HepG2 (cell line): ENCODE results near the gene KLC4. TPM values are rescaled to one million over a fixed set of nuclear protein-coding genes. Genes with fewer than 3 reads are reported as not detected.

Experiments used
- ATAC-seq: fragments of 200-7000 bp; cut with Tn5 transposase; 3 replicates; pipeline ENCODE4 v1.9.1; 2020; ENCODE audit warnings: mild to moderate bottlenecking, moderate library complexity
- BruUV-seq: library from RNA; stranded (reverse); fragments of 400-500 nt; replicated peaks from 2 replicates; lab custom pipeline; 2021; lab: Mats Ljungman, UMichigan
- CTCF ChIA-PET: fragments of 300-600 bp; formaldehyde crosslinking; extraction: SDS; loops from one replicate; lab custom pipeline; 2021; ENCODE audit warnings: low total read pairs, inconsistent platforms, low intra/inter-chr PET ratio; lab: Yijun Ruan, JAX
- POLR2A ChIA-PET: fragments of 350-600 bp; sonication (Branson Sonifier 250); formaldehyde crosslinking; loops from one replicate; lab custom pipeline; 2020; ENCODE audit warnings: antibody characterized with exemption, inconsistent platforms; lab: Yijun Ruan, JAX
- DNase-seq: peaks from one replicate; pipeline ENCODE4 v3.0.0-alpha.2; 2015; ENCODE audit warnings: low spot score
- FAIRE-seq: peaks from 3 replicates; lab custom pipeline; 2011; peaks lifted over from hg19 to GRCh38; lab: Jason Lieb, UNC
- H2AFZ ChIP-seq: one replicate; pipeline ENCODE4 v1.6.1; 2011; ENCODE audit warnings: low read length, inconsistent platforms
- H3K27ac ChIP-seq: fragments of 300-600 bp; 3 replicates; pipeline ENCODE4 v1.8.0; 2011; ENCODE audit warnings: mixed run types, mild to moderate bottlenecking, mixed read lengths, low read length, inconsistent platforms; ENCODE audit not compliant: insufficient read depth; ENCODE audit errors: extremely low read length
- H3K27me3 ChIP-seq, 2 experiments: fragments of 200-600 bp in 1 of 2; 2 replicates in 1 of 2; 3 replicates in 1 of 2; pipeline versions ENCODE4 v1.6.0 to v1.8.0; 2011; ENCODE audit warnings: low read length in 2 of 2, mild to moderate bottlenecking in 2 of 2, moderate library complexity in 2 of 2, inconsistent platforms in 1 of 2; ENCODE audit not compliant: insufficient read depth in 2 of 2, control insufficient read depth in 1 of 2
- H3K36me3 ChIP-seq, 2 experiments: fragments of 200-600 bp in 1 of 2; replicated peaks in 1 of 2; 2 replicates in 1 of 2; 3 replicates in 1 of 2; pipeline versions ENCODE4 v1.5.1 to v1.8.0; 2011; ENCODE audit warnings: low read length in 2 of 2, inconsistent platforms in 1 of 2; ENCODE audit not compliant: insufficient read depth in 2 of 2, control insufficient read depth in 1 of 2
- H3K4me1 ChIP-seq: 2 replicates; pipeline ENCODE4 v1.5.1; 2012; ENCODE audit warnings: low read length, inconsistent platforms; ENCODE audit not compliant: insufficient read depth
- H3K4me2 ChIP-seq: 2 replicates; pipeline ENCODE4 v1.6.0; 2011; ENCODE audit warnings: low read depth, low read length, inconsistent platforms
- H3K4me3 ChIP-seq, 3 experiments: fragments of 200-600 bp in 1 of 3; sonication (generic), shearing (Covaris generic) in 1 of 3; replicated peaks in 1 of 3; 2 replicates each; pipeline ENCODE4 v1.5.1; 2011 to 2016; ENCODE audit warnings: low read length in 3 of 3, inconsistent platforms in 2 of 3, low read depth in 2 of 3, mild to moderate bottlenecking in 2 of 3, control low read depth in 1 of 3, mixed read lengths in 1 of 3; ENCODE audit not compliant: insufficient read depth in 1 of 3
- H3K79me2 ChIP-seq: one replicate; pipeline ENCODE4 v1.6.1; 2011; ENCODE audit warnings: low read length, inconsistent platforms; ENCODE audit not compliant: insufficient read depth
- H3K9ac ChIP-seq: 2 replicates; pipeline ENCODE4 v1.6.0; 2011; ENCODE audit warnings: mild to moderate bottlenecking, low read depth, low read length, inconsistent platforms; ENCODE audit not compliant: insufficient read depth
- H3K9me3 ChIP-seq: 2 replicates; pipeline ENCODE4 v1.5.1; 2012; ENCODE audit warnings: mild to moderate bottlenecking, low read length
- H4K20me1 ChIP-seq: 2 replicates; pipeline ENCODE4 v1.6.0; 2011; ENCODE audit warnings: inconsistent platforms, mild to moderate bottlenecking, low read length, moderate library complexity; ENCODE audit not compliant: insufficient read depth
- AGO2 ChIP-seq: fragments of 200-400 bp; formaldehyde crosslinking; optimal IDR thresholded peaks from 2 replicates; pipeline ENCODE3; 2017; ENCODE audit warnings: mild to moderate bottlenecking, low read depth, low read length, moderate library complexity
- NR0B2 ChIP-seq: sonication (generic); formaldehyde crosslinking; IDR thresholded peaks from 2 replicates; pipeline ENCODE4 v1.4.0; 2020; ENCODE audit warnings: mild to moderate bottlenecking, missing genetic modification reagents
- POLR2A ChIP-seq, 2 experiments: IDR thresholded peaks; 2 replicates each; pipeline ENCODE4 v1.6.1; 2011; ENCODE audit warnings: low read depth in 2 of 2, low read length in 2 of 2, mild to moderate bottlenecking in 1 of 2, moderate library complexity in 1 of 2; ENCODE audit not compliant: insufficient read depth in 1 of 2
- POLR2AphosphoS2 ChIP-seq: IDR thresholded peaks from 2 replicates; pipeline ENCODE4 v1.6.1; 2011; ENCODE audit warnings: low read depth, low read length, improper control_type of control experiment
- POLR2AphosphoS5 ChIP-seq: IDR thresholded peaks from 2 replicates; pipeline ENCODE4 v1.6.1; 2012; ENCODE audit warnings: low read depth, low read length
- RBFOX2 ChIP-seq: fragments of 200-400 bp; formaldehyde crosslinking; IDR thresholded peaks from 2 replicates; pipeline ENCODE4 v1.6.1; 2017; ENCODE audit warnings: low read depth, mild to moderate bottlenecking, low read length
- ZFY ChIP-seq: sonication (generic); formaldehyde crosslinking; IDR thresholded peaks from 2 replicates; pipeline ENCODE4 v1.4.0; 2020; ENCODE audit warnings: missing genetic modification reagents
- ZNF780A ChIP-seq: sonication (generic); formaldehyde crosslinking; IDR thresholded peaks from 2 replicates; pipeline ENCODE4 v1.8.0; 2022; ENCODE audit warnings: mild to moderate bottlenecking, missing genetic modification reagents, moderate library complexity
- ZNF83 ChIP-seq: sonication (generic); formaldehyde crosslinking; IDR thresholded peaks from 2 replicates; pipeline ENCODE4 v1.4.0; 2020; ENCODE audit warnings: missing genetic modification reagents, mild to moderate bottlenecking, borderline replicate concordance
- ZNF841 ChIP-seq: sonication (generic); formaldehyde crosslinking; IDR thresholded peaks from 2 replicates; pipeline ENCODE4 v1.8.1; 2023; ENCODE audit warnings: missing genetic modification reagents, borderline replicate concordance
- WGBS: methylation state at CpG from one replicate; pipeline ENCODE4 v1.1.6; 2017; ENCODE audit warnings: low lambda C conversion rate; 5-methylcytosine and 5-hydroxymethylcytosine counted together
- in situ Hi-C: cut with HindIII; loops from 2 replicates; pipeline ENCODE4 v1.10.0; 2017; ENCODE audit warnings: low pct_unique_long_range_greater_than_20kb; ENCODE audit not compliant: extremely low pct_ligation_motif_present
- intact Hi-C: fragments of 100-400 bp; cut with micrococcal nuclease; formaldehyde crosslinking; loops from one replicate; pipeline ENCODE4 v1.10.0; 2022; ENCODE audit not compliant: unreplicated experiment
- polyA plus RNA-seq, 8 experiments: library from polyadenylated mRNA; depleted of rRNA in 3 of 8; stranded (reverse) in 7 of 8; unstranded in 1 of 8; fragments of >200 nt; fragmentation: Illumina TruSeq in 4 of 8; extraction: Trizol in 4 of 8; gene quantifications; 2 replicates each; pipeline versions ENCODE4 v1.2.1 to v1.2.3, GENCODE V29; 2011 to 2016; ENCODE audit warnings: low read depth in 4 of 8, missing spikeins in 1 of 8, mixed read lengths in 1 of 8; ENCODE audit not compliant: insufficient read depth in 1 of 8
- total RNA-seq, 5 experiments: library from RNA; depleted of rRNA; stranded (reverse); fragments of >200 nt; fragmentation: Illumina TruSeq; extraction: Trizol; gene quantifications; 2 replicates each; pipeline ENCODE4 v1.2.3, GENCODE V29; 2016; ENCODE audit warnings: low read depth in 1 of 5

Gene KLC4
- total and polyA plus RNA-seq, 2 of the 13 experiments (the other 11 are each of a cell fraction or from before 2014, with no cell fraction given): 45.4 to 70.4 TPM

- DNase-seq (no peak), ATAC-seq (no peak), FAIRE-seq (no peak)
- Histone ChIP-seq H3K4me3 (no peak overlapping the region), H3K9ac (no peak overlapping the region), H3K4me1 (no peaks in the 10 kb centered on the region), H4K20me1 (no peaks in the 10 kb centered on the region), H3K36me3 (peaks cover 36 to 68% of the 10 kb centered on the region in 2 experiments), H3K27ac (no peak overlapping the region), H3K79me2 (peaks cover 8% of the 10 kb centered on the region), H2AFZ (no peak overlapping the region), H3K4me2 (no peak overlapping the region), H3K9me3 (no peaks in the 10 kb centered on the region), H3K27me3 (no peaks in the 10 kb centered on the region)
- in situ Hi-C loops: no loop called here
- POLR2A ChIA-PET: no interaction called here
- intact Hi-C loops: no loop called here
- CTCF ChIA-PET: no interaction called here
- peak; percentile 24 for TF ChIP-seq AGO2
- TF ChIP-seq ZNF83 (CRISPR knock-in tag): no peak
- TF ChIP-seq RBFOX2: 0 out of 2 replicates have a peak, but pooled peaks have one; percentile 37
- peak in 1 of 2 experiments; percentile 27; a peak in 1 of 4 replicates for TF ChIP-seq POLR2A (IDR thresholded peaks at IDR 0.05; ENCODE audit: insufficient read depth in 1 of 2, low read depth in 2 of 2, low read length in 2 of 2)
- TF ChIP-seq ZNF780A (CRISPR knock-in tag): no peak
- WGBS: 94% methylated on average over 9 of the region's 9 CpGs
- BruUV-seq: TSS peak; percentile 32
These were observed 30.3 kb upstream of the KLC4 start for GRCh38 chr6:43029120-43029519.

GRCh38 chr6:43032326-43032725 lies 27.1 kb upstream of the KLC4 start:
- Histone ChIP-seq H3K4me2 (no peak overlapping the region), H3K4me1 (peaks cover 12% of the 10 kb centered on the region), H4K20me1 (peaks cover 3% of the 10 kb centered on the region; the same call in 1 of the 2 replicates), H2AFZ (no peak overlapping the region), H3K9me3 (no peaks in the 10 kb centered on the region), H3K9ac (no peak overlapping the region), H3K27ac (no peak overlapping the region), H3K79me2 (no peaks in the 10 kb centered on the region), H3K4me3 (no peak overlapping the region), H3K36me3 (peaks cover 27 to 54% of the 10 kb centered on the region in 2 experiments), H3K27me3 (no peaks in the 10 kb centered on the region)
- ChIA-PET CTCF (no interaction called here), POLR2A (interaction anchor here (1.0 to 5.2 kb wide), 5 partner anchors 11 to 28 kb away, joined by 3 to 41 read pairs (median 12); partner anchors contain the start of genes CUL7, KLC4, KLHDC3 and MEA1)
- in situ Hi-C loops: no loop called here
- WGBS: 99% methylated on average over 4 of the region's 4 CpGs
- intact Hi-C loops: no loop called here
- ATAC-seq (no peak), DNase-seq (no peak), FAIRE-seq (no peak)
- BruUV-seq: no TSS peak
- TF ChIP-seq POLR2AphosphoS2 (0 out of 2 replicates have a peak, but pooled peaks have one; percentile 2), ZNF841 (CRISPR knock-in tag) (no peak), ZFY (peak; percentile 21; the same call in 1 of the 2 replicates), NR0B2 (no peak), POLR2AphosphoS5 (0 out of 2 replicates have a peak, but pooled peaks have one; percentile 21)
